BE2C (cell line): ENCODE measurements around the gene AGPAT2.
A peak's percentile ranks its signal among the peaks of the same experiment; 100 is the strongest.

ENCODE experiments used
- DNase-seq: peaks from one replicate; pipeline ENCODE4 v3.0.0-alpha.2; 2020
- H3K27me3 ChIP-seq: fragments of 250-450 bp; sonication (Bioruptor Pico); 2 replicates; pipeline ENCODE4 v1.5.1; 2020; ENCODE audit warnings: mild to moderate bottlenecking
- H3K36me3 ChIP-seq: fragments of 250-450 bp; sonication (Bioruptor Pico); 2 replicates; pipeline ENCODE4 v1.5.1; 2020; ENCODE audit warnings: mild to moderate bottlenecking
- H3K4me1 ChIP-seq: fragments of 250-450 bp; sonication (Bioruptor Pico); 2 replicates; pipeline ENCODE4 v1.5.1; 2020
- H3K4me3 ChIP-seq: 2 replicates; pipeline ENCODE4 v1.5.1; 2011; ENCODE audit warnings: low read depth, low read length
- H3K9me3 ChIP-seq: fragments of 250-450 bp; sonication (Bioruptor Pico); 2 replicates; pipeline ENCODE4 v1.5.1; 2020
- CTCF ChIP-seq: IDR thresholded peaks from 2 replicates; pipeline ENCODE4 v1.5.1; 2012; ENCODE audit warnings: mild to moderate bottlenecking, low read depth, low read length

Gene AGPAT2

GRCh38 chr9:136725612-136726011 lies 38.4 kb upstream of the AGPAT2 start:
- no peaks in the 10 kb centered on the region; the same call in 1 of the 2 replicates for H3K9me3 ChIP-seq
- no peaks in the 10 kb centered on the region for H3K27me3 ChIP-seq
- TF ChIP-seq CTCF = no peak
- peak; percentile 57 for DNase-seq
- H3K4me1 ChIP-seq = peaks cover 23% of the 10 kb centered on the region
- H3K36me3 ChIP-seq = peaks cover 57% of the 10 kb centered on the region
- peak overlapping the region; percentile 100 for H3K4me3 ChIP-seq

GRCh38 chr9:136724772-136725171 lies 37.5 kb upstream of the AGPAT2 start:
- Histone ChIP-seq H3K4me1 (peaks cover 30% of the 10 kb centered on the region), H3K4me3 (peak overlapping the region; percentile 24; the same call in 1 of the 2 replicates), H3K27me3 (no peaks in the 10 kb centered on the region), H3K36me3 (peaks cover 64% of the 10 kb centered on the region), H3K9me3 (no peaks in the 10 kb centered on the region; the same call in 1 of the 2 replicates)
- no peak for TF ChIP-seq CTCF
- no peak for DNase-seq

GRCh38 chr9:136723989-136724388 lies 36.7 kb upstream of the AGPAT2 start:
- Histone ChIP-seq H3K9me3 (no peaks in the 10 kb centered on the region), H3K4me1 (peaks cover 35% of the 10 kb centered on the region), H3K36me3 (peaks cover 70% of the 10 kb centered on the region), H3K27me3 (no peaks in the 10 kb centered on the region), H3K4me3 (no peak overlapping the region)
- no peak for TF ChIP-seq CTCF
- DNase-seq = no peak

GRCh38 chr9:136723362-136723976 lies 36.2 kb upstream of the AGPAT2 start:
- peak; percentile 50 for DNase-seq
- TF ChIP-seq CTCF = no peak
- Histone ChIP-seq H3K36me3 (peaks cover 70% of the 10 kb centered on the region), H3K4me3 (no peak overlapping the region), H3K9me3 (no peaks in the 10 kb centered on the region), H3K4me1 (peaks cover 35% of the 10 kb centered on the region), H3K27me3 (no peaks in the 10 kb centered on the region)

GRCh38 chr9:136722969-136723356 lies 35.7 kb upstream of the AGPAT2 start:
- H3K9me3 ChIP-seq = no peaks in the 10 kb centered on the region
- peak; percentile 71 for DNase-seq
- H3K4me1 ChIP-seq = peaks cover 35% of the 10 kb centered on the region
- TF ChIP-seq CTCF = no peak
- no peaks in the 10 kb centered on the region for H3K27me3 ChIP-seq
- peaks cover 70% of the 10 kb centered on the region for H3K36me3 ChIP-seq
- H3K4me3 ChIP-seq = no peak overlapping the region

GRCh38 chr9:136722093-136722968 lies 35.1 kb upstream of the AGPAT2 start:
- no peak for DNase-seq
- Histone ChIP-seq H3K4me3 (no peak overlapping the region), H3K9me3 (no peaks in the 10 kb centered on the region), H3K4me1 (peaks cover 35% of the 10 kb centered on the region), H3K27me3 (no peaks in the 10 kb centered on the region), H3K36me3 (peaks cover 66% of the 10 kb centered on the region)
- no peak for TF ChIP-seq CTCF
